ENCODE measurements around the gene ACTN2. TPM values are rescaled to one million over a fixed set of nuclear protein-coding genes. Genes with fewer than 3 reads are reported as not detected.

The ACTN2 gene
- total RNA-seq, 1 experiment from 2014 or later: 0.25 TPM

DNA sequence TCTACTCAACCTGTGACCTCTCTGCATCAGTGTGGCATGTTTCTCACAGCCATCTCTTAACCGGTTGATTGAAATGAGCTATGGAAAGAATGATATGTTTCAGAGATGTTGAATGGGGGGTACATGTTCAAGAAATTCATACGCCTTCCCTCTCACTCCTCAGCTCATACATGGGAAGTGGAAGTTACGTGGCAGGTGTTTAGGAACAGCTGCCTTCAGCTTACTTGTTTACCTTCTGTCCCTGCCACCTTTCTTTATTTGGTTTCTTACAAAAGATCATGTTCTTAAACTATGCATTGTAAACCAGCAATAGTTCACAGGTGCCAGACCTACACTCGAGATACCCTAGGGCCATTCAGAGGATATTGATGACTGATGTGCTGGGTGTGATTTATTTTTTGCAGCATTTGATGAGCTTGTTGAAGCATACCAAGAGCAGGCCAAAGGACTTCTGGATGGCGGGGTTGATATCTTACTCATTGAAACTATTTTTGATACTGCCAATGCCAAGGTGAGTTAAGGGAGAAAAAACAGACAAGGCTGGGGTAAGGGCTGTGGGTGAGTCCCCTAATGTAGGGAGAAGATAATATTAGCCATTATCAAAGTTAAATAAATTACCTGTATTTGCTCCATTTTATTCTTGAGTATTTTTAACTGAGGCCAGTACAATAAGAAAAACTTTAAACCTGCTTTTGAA is 126.2 kb downstream of the ACTN2 start:
- no peak for DNase-seq (ENCODE audit: extremely low read depth, low read depth)

Other genes with a start within 250 kb of the ACTN2 start
- 216 and 226 TPM in 2 replicates for gene LGALS8, start 162.5 kb upstream of the ACTN2 start, total RNA-seq (2014; rRNA removed; shearing (Covaris generic))
- gene HEATR1, start 82.0 kb upstream of the ACTN2 start, total RNA-seq (2014; rRNA removed; shearing (Covaris generic)): 84.3 and 102 TPM in 2 replicates
- gene MTR, start 108.8 kb downstream of the ACTN2 start, total RNA-seq (2014; rRNA removed; shearing (Covaris generic)): 26.4 and 29.4 TPM in 2 replicates

Data from NCI-H460 (cell line).